ENCODE results near the gene FGD1. TPM values are rescaled to one million over a fixed set of nuclear protein-coding genes. Genes with fewer than 3 reads are reported as not detected.
"Not testable (repeated sequence)": the region's sequence is repeated elsewhere in the genome, so short reads cannot be mapped to it uniquely, and the experiment has no call there.

The FGD1 gene
- total RNA-seq, 2 donors from 2014 or later, result 6.6 to 7.0 TPM

GRCh38 chrX:54494989-54495813 lies 833 bp downstream of the FGD1 start:
- WGBS, result 0% methylated on average over 1 of the region's 86 CpGs
- H3K27ac ChIP-seq, result peak overlapping the region; percentile 67 to 68
- H3K27me3 ChIP-seq (replicated peaks; ENCODE audit: insufficient read depth), result no peaks in the 10 kb centered on the region
- DNase-seq (ENCODE audit: low spot score), result no peak
- H3K36me3 ChIP-seq, result no peaks in the 10 kb centered on the region
- no peaks in the 10 kb centered on the region for H3K9me3 ChIP-seq
- H3K4me1 ChIP-seq (replicated peaks), result no peaks in the 10 kb centered on the region
- intact Hi-C loops (cut with DNase I), result loop anchor here (5.0 kb wide), 1 partner anchor 37 kb away; the partner anchor contains the start of gene GNL3L
- no peak for TF ChIP-seq POLR2AphosphoS5 (IDR thresholded peaks at IDR 0.05)
- no peak for TF ChIP-seq CTCF (IDR thresholded peaks at IDR 0.05)
- TF ChIP-seq POLR2A (IDR thresholded peaks at IDR 0.05), result no peak
- peak overlapping the region; percentile 49 to 55 for H3K4me3 ChIP-seq

- Histone ChIP-seq H3K9me3 (no peaks in the 10 kb centered on the region), H3K36me3 (no peaks in the 10 kb centered on the region), H3K4me3 (peak overlapping the region; percentile 49 to 55), H3K4me1 (replicated peaks) (no peaks in the 10 kb centered on the region), H3K27me3 (replicated peaks; ENCODE audit: insufficient read depth) (no peaks in the 10 kb centered on the region), H3K27ac (peak overlapping the region in 1 of 2 donors; percentile 58)
- intact Hi-C loops (cut with DNase I), result no loop called here
- DNase-seq (ENCODE audit: low spot score), result no peak
- 10% methylated on average over 9 of the region's 10 CpGs for WGBS
- TF ChIP-seq POLR2AphosphoS5 (IDR thresholded peaks at IDR 0.05) (no peak), CTCF (IDR thresholded peaks at IDR 0.05) (no peak), POLR2A (IDR thresholded peaks at IDR 0.05) (no peak)
Observed at GRCh38 chrX:54494166-54494988, 1.7 kb downstream of the FGD1 start.

GRCh38 chrX:54492340-54492739 lies 3.7 kb downstream of the FGD1 start:
- intact Hi-C loops (cut with DNase I), result no loop called here
- no peaks in the 10 kb centered on the region for H3K4me1 ChIP-seq (replicated peaks)

GRCh38 chrX:54489819-54490218 lies 6.2 kb downstream of the FGD1 start:
- H3K4me3 ChIP-seq; H3K36me3 ChIP-seq; intact Hi-C loops (cut with DNase I); DNase-seq (ENCODE audit: low spot score); H3K4me1 ChIP-seq (replicated peaks); H3K9me3 ChIP-seq; H3K27me3 ChIP-seq (replicated peaks; ENCODE audit: insufficient read depth); H3K27ac ChIP-seq: not testable (repeated sequence)
- WGBS, result 97% methylated on average over 5 of the region's 5 CpGs

More at GRCh38 chrX:54492340-54492739, 3.7 kb downstream of the FGD1 start:
- H3K27me3 ChIP-seq (replicated peaks; ENCODE audit: insufficient read depth), result no peaks in the 10 kb centered on the region
- DNase-seq (ENCODE audit: low spot score), result no peak
- H3K36me3 ChIP-seq, result no peaks in the 10 kb centered on the region
- H3K27ac ChIP-seq, result no peak overlapping the region
- TF ChIP-seq POLR2AphosphoS5 (IDR thresholded peaks at IDR 0.05), result no peak
- no peak for TF ChIP-seq CTCF (IDR thresholded peaks at IDR 0.05)
- TF ChIP-seq POLR2A (IDR thresholded peaks at IDR 0.05), result no peak
- no peaks in the 10 kb centered on the region for H3K9me3 ChIP-seq
- no peak overlapping the region for H3K4me3 ChIP-seq
- 44% methylated on average over 6 of the region's 6 CpGs for WGBS

GRCh38 chrX:54484666-54485065 lies 11.4 kb downstream of the FGD1 start:
- no peaks in the 10 kb centered on the region for H3K36me3 ChIP-seq
- 74% methylated on average over 2 of the region's 3 CpGs for WGBS
- no peak overlapping the region for H3K4me3 ChIP-seq
- intact Hi-C loops (cut with DNase I), result no loop called here
- TF ChIP-seq CTCF (IDR thresholded peaks at IDR 0.05), result no peak
- no peak for TF ChIP-seq POLR2A (IDR thresholded peaks at IDR 0.05)
- TF ChIP-seq POLR2AphosphoS5 (IDR thresholded peaks at IDR 0.05), result no peak
- H3K27ac ChIP-seq, result no peak overlapping the region
- H3K4me1 ChIP-seq (replicated peaks), result no peaks in the 10 kb centered on the region
- H3K27me3 ChIP-seq (replicated peaks; ENCODE audit: insufficient read depth), result no peaks in the 10 kb centered on the region
- no peaks in the 10 kb centered on the region for H3K9me3 ChIP-seq
- DNase-seq (ENCODE audit: low spot score), result no peak
